Thyroid gland (tissue), 4 donors: ENCODE measurements around the gene EFR3B. TPM values are rescaled to one million over a fixed set of nuclear protein-coding genes. Genes with fewer than 3 reads are reported as not detected.

ENCODE experiments used
- DNase-seq, 2 donors: peaks; one replicate each; pipeline ENCODE4 v3.0.0-alpha.2; 2019
- H3K27ac ChIP-seq, 3 donors: fragments of 200-600 bp; sonication (generic); 1 replicate in 2 of 3; 2 replicates in 1 of 3; pipeline ENCODE4 v1.5.1; 2016 to 2019; ENCODE audit warnings: mild to moderate bottlenecking in 1 of 3, moderate library complexity in 1 of 3
- H3K27me3 ChIP-seq: fragments of 200-600 bp; sonication (generic); one replicate; pipeline ENCODE4 v1.5.1; 2019
- H3K36me3 ChIP-seq, 2 donors: fragments of 200-600 bp; sonication (generic); one replicate each; pipeline ENCODE4 v1.5.1; 2016 to 2019
- H3K4me1 ChIP-seq, 2 donors: fragments of 200-600 bp; sonication (generic); one replicate each; pipeline ENCODE4 v1.5.1; 2017 to 2019
- H3K4me3 ChIP-seq, 3 donors: fragments of 200-600 bp; sonication (generic); replicated peaks in 1 of 3; 1 replicate in 2 of 3; 2 replicates in 1 of 3; pipeline ENCODE4 v1.5.1; 2016; ENCODE audit warnings: mild to moderate bottlenecking in 1 of 3
- H3K9me3 ChIP-seq: fragments of 200-600 bp; sonication (generic); one replicate; pipeline ENCODE4 v1.5.1; 2017
- POLR2A ChIP-seq, 2 donors: fragments of 450-650 bp; IDR thresholded peaks; one replicate each; pipeline ENCODE4 v1.6.1; 2017; ENCODE audit warnings: antibody characterized with exemption in 2 of 2, mild to moderate bottlenecking in 2 of 2, moderate library complexity in 1 of 2
- WGBS, 2 donors: methylation state at CpG; one replicate each; pipeline ENCODE4 v1.1.5; 2017; 5-methylcytosine and 5-hydroxymethylcytosine counted together
- intact Hi-C: fragments of 100-400 bp; cut with DNase I; formaldehyde crosslinking; loops from one replicate; pipeline ENCODE4 v1.15.1; 2023
- total RNA-seq, 4 donors: library from RNA; depleted of rRNA; stranded (reverse); fragments of >200 nt; gene quantifications; one replicate each; pipeline ENCODE4 v1.2.3, GENCODE V29; 2016
- TF ChIP-seq, protein P1 (sequence below), 6 experiments: fragments of 200-600 bp in 3 of 6; fragments of 450-650 bp in 3 of 6; sonication (generic) in 3 of 6; IDR thresholded peaks; one replicate each; pipeline ENCODE4 v1.5.1; 2016 to 2019; ENCODE audit warnings: antibody characterized with exemption in 6 of 6, mild to moderate bottlenecking in 2 of 6, inconsistent platforms in 1 of 6, moderate library complexity in 1 of 6

Gene EFR3B
- total RNA-seq, 4 donors from 2014 or later = 17.3 to 21.5 (median 20.0) TPM

DNA sequence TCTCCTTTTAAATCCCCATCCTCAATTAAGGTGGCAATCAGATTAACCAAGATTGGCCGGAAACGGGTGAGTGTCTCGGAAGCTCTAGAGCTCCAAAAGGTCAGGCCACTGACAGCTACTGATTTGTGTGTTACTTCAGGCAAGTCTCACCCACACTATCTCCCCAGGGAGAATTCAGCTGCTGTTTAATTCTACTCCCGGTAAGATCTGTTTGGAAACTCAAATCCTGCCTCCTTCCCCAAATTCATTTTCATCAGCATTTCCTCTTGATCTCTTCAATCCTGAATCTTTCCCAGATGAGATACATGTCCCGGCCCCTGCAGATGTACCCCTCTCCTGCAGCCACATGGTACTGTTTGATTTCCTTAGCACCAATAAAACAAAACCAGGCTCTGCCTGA is 34.9 kb downstream of the EFR3B start:
- peak in 1 of 2 donors; percentile 30 for DNase-seq
- 50 to 51% methylated on average over 5 of the region's 5 CpGs for WGBS, 2 donors

DNA sequence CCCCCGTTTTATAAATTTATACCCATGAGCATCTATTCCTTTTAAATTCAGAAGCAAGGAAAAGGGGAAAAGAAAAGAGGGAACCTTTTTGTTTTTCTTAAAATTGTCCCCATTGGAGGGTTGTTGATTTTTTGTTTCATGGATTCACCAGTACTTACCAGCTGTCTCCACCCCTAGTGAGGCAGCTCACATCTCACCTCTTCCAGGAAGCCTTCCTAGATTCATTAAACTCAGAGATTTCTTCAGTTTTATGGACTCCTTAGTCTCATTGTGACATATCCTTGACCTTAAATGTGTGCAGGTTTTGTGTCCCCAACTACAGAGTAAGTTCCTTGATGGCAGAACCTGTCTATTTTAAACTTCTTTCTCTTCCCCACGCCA is 35.9 kb downstream of the EFR3B start:
- DNase-seq = no peak
- no peak overlapping the region for H3K4me3 ChIP-seq
- no peaks in the 10 kb centered on the region for H3K9me3 ChIP-seq
- TF ChIP-seq, protein P1, sequence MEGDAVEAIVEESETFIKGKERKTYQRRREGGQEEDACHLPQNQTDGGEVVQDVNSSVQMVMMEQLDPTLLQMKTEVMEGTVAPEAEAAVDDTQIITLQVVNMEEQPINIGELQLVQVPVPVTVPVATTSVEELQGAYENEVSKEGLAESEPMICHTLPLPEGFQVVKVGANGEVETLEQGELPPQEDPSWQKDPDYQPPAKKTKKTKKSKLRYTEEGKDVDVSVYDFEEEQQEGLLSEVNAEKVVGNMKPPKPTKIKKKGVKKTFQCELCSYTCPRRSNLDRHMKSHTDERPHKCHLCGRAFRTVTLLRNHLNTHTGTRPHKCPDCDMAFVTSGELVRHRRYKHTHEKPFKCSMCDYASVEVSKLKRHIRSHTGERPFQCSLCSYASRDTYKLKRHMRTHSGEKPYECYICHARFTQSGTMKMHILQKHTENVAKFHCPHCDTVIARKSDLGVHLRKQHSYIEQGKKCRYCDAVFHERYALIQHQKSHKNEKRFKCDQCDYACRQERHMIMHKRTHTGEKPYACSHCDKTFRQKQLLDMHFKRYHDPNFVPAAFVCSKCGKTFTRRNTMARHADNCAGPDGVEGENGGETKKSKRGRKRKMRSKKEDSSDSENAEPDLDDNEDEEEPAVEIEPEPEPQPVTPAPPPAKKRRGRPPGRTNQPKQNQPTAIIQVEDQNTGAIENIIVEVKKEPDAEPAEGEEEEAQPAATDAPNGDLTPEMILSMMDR (IDR thresholded peaks at IDR 0.05) = no peak
- no peak for TF ChIP-seq POLR2A (IDR thresholded peaks at IDR 0.05)
- H3K27ac ChIP-seq = peak overlapping the region; percentile 83 to 92 (median 89)
- no peaks in the 10 kb centered on the region for H3K36me3 ChIP-seq
- peaks cover 66 to 77% of the 10 kb centered on the region in 2 donors for H3K4me1 ChIP-seq
- H3K27me3 ChIP-seq = no peaks in the 10 kb centered on the region
- intact Hi-C loops = no loop called here
- 53 to 58% methylated on average over 2 of the region's 2 CpGs for WGBS, 2 donors

More for the DNA sequence above, 34.9 kb downstream of the EFR3B start:
- intact Hi-C loops = no loop called here
- H3K9me3 ChIP-seq = no peaks in the 10 kb centered on the region
- peak overlapping the region; percentile 83 to 92 (median 89) for H3K27ac ChIP-seq
- peak in 1 of 2 donors; percentile 38 for TF ChIP-seq POLR2A (IDR thresholded peaks at IDR 0.05)
- TF ChIP-seq, protein P1 (IDR thresholded peaks at IDR 0.05) = no peak
- no peaks in the 10 kb centered on the region for H3K27me3 ChIP-seq
- H3K36me3 ChIP-seq = no peaks in the 10 kb centered on the region
- H3K4me1 ChIP-seq = peaks cover 74 to 76% of the 10 kb centered on the region in 2 donors
- H3K4me3 ChIP-seq = no peak overlapping the region

DNA sequence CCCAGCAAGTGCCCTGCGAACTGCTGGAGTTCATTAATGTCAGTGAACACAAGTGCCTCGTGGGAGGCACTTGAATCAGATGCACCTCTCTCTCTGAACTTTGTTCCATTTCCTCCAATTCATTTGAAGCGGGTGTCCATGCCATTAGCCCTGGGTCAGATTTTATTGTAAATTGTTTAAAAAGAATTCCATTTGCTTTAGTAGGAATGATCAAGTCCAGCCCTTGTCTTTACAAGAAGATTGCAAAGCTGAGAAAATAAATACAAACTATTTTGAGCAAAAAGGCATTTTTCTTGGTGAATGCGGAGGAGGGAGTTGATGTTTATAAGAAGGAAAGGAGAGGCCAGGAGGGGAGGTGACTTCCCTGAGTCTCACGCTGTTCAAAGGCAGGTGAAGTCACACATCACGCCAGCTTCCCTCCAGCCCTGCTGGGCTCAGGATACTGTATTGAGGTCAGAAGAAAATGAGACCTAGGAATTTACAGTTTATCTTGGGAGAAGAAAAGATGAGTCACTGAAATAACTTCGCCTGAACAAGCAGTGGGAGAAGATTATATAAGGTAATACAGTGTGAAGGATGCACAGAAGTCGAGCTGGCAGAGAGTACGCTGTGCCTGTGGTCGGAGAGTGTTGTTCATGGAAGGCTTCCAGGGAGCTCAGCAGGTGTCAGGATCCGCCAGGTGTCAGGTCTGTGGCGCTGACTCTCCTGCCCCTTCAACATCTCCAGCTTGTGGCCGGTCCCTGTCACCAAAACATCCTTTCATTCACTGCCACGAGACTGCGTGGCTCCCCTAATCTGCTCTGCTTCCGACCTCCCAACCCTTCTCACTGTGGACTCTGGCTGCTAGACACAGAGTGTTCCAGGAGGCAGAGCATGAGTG is 36.5 kb downstream of the EFR3B start:
- peak overlapping the region; percentile 83 to 92 (median 89) for H3K27ac ChIP-seq
- intact Hi-C loops = no loop called here
- no peaks in the 10 kb centered on the region for H3K9me3 ChIP-seq
- H3K4me3 ChIP-seq = no peak overlapping the region
- H3K27me3 ChIP-seq = no peaks in the 10 kb centered on the region
- H3K4me1 ChIP-seq = peaks cover 60 to 73% of the 10 kb centered on the region in 2 donors
- DNase-seq = peak; percentile 73 to 75
- TF ChIP-seq, protein P1 (IDR thresholded peaks at IDR 0.05) = no peak
- TF ChIP-seq POLR2A (IDR thresholded peaks at IDR 0.05) = peak in 1 of 2 donors; percentile 43
- 47% methylated on average over 16 of the region's 16 CpGs for WGBS, 2 donors
- H3K36me3 ChIP-seq = no peaks in the 10 kb centered on the region

DNA sequence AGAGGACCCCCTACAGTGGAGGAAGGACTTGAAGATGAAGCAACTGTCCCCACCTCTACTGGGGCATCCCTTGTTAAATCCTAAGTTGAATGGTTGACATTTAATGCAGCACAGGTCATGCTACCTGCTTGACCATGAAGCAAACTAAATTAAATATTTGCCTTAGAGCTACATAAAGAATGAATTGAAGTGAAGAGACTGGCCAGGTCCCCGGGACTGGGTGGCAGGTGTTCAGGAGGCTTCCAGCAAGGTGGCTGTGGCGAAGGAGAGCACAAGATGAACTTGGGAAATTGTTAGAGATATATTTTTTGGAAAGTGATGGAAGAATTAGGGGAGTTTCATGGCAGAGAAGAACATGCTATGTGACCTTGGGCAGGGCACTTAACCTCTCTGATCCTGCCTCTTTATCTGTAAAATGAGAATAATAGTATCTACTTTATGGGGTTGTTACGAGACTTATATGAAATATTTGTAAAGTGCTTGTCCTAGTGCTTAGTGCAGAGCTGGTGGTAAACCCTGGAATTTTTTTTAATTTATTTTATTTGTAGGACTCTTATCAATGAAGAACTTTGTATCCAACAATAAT is 37.3 kb downstream of the EFR3B start:
- TF ChIP-seq, protein P1 (IDR thresholded peaks at IDR 0.05) = no peak
- TF ChIP-seq POLR2A (IDR thresholded peaks at IDR 0.05) = no peak
- no peaks in the 10 kb centered on the region for H3K9me3 ChIP-seq
- no peaks in the 10 kb centered on the region for H3K36me3 ChIP-seq
- H3K4me1 ChIP-seq = peaks cover 53 to 66% of the 10 kb centered on the region in 2 donors
- intact Hi-C loops = no loop called here
- no peak overlapping the region for H3K4me3 ChIP-seq
- peak overlapping the region in 2 of 3 donors; percentile 89 to 92 for H3K27ac ChIP-seq
- no peaks in the 10 kb centered on the region for H3K27me3 ChIP-seq
- DNase-seq = no peak
- 87 to 90% methylated on average over 3 of the region's 3 CpGs for WGBS, 2 donors
